NCI-H128 (cell line): ENCODE results near the gene CEACAM19.
"Not testable (repeated sequence)": the region's sequence is repeated elsewhere in the genome, so short reads cannot be mapped to it uniquely, and the experiment has no call there.

Source experiments
- DNase-seq: peaks from one replicate; lab custom pipeline; 2025; ENCODE audit not compliant: unreplicated experiment; lab: John Stamatoyannopoulos, UW

Gene CEACAM19

DNA sequence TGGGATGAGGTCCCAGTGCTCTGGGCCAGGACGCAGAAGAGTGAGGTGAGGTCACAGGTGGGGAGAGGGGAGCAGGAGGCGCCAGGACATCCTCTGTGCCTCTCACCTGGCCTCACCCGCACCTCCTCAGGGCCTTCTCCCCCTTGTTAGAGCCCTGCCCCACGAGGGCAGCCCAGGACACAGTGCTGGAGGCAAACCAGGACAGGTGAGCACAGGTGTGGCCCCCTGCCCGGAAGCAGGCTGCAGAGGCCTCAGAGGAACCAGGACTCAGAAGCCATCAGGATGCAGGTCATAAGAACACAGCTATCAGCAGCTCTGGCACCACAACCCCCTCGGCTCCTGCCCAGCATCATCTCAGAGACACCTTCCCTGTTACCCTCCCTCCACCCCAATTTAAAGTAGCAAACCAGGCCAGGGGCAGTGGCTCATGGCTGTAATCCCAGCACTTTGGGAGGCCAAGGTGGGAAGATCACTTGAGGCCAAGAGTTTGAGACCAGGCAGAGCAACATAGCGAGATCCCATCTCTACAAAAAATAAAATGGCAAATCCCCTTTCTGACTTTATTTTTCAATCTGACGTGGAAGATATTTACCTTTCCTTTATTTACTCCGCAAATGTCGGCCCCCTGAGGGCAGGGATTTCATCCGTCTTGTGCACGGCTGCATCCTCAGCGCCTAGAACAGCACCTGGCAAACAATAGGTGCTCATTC, 27.4 kb downstream of the CEACAM19 start, which contains the start of gene CEACAM16:
Gene CEACAM16, plus strand, starts transcription at position 660 of the 710 bp plus-strand sequence. CDS start 2,306 bp downstream, outside the sequence.
- no peak for DNase-seq

DNA sequence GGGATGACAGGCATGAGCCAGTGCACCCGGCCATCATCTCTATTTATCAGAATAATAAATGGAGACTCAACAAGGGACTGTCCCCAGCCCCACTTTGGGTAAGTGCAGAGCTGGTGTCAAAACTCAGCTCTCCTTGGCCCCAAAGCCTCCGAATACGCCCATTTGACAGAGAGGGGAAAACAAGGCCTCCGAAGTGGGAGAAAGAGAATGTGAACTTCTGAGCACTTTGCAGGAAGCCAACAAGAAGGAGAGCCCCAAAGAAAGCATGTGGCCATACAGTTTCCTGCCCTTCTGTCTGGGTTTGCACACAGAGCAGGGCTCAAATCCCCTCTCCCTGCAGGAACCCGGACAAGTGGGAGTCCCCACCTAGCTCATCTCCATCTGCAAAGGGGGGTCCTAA, 29.3 kb downstream of the CEACAM19 start:
- DNase-seq: no peak

DNA sequence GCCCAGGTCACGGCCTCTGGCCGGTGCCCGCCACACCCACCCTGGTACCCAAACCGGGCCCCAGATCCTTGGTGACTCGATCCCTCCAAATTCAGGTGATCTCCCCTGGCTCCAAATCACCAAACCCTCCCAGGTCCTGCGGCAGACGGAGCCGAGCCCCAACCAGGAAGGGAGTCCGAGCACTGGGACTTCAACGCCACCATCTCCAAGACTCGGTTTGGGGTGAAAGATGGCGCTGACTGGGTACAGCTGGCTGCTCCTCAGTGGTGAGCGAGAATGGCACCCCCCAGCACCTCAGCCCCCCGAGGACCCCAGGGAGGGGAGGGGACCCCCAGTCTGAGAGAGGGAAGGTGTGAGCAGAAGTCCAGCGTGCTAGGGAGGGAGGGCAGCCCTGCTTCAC, 29.9 kb downstream of the CEACAM19 start:
- no peak for DNase-seq

DNA sequence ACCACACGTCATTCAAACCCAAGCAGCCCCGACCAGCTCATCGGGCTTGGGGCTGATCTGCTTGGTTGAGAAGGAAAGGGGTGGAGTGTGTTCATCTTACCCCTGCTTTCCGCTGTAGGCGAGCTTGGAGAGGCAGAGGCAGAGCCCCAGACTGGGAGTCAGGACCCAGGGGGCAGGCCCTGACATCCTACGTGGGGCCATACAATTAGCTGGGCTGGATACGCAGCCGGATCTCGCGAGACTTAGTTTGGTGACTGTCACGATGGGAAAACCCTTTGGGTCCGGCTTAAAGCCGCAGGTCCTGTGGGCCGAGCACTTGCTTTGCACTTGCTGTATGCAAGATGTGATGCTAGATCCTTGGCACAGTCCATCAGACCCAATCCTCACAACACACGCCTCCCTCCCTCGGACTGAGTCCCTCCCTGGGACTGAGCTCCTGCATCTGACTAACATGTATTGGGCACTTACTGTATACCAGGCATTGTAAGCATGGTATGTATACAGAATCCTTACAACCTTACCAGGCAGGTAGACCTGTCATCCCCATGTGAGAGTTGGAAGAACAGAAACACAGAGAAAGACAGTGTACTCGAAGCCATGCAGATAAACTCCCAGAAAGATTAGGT, 31.4 kb downstream of the CEACAM19 start:
- no peak for DNase-seq

DNA sequence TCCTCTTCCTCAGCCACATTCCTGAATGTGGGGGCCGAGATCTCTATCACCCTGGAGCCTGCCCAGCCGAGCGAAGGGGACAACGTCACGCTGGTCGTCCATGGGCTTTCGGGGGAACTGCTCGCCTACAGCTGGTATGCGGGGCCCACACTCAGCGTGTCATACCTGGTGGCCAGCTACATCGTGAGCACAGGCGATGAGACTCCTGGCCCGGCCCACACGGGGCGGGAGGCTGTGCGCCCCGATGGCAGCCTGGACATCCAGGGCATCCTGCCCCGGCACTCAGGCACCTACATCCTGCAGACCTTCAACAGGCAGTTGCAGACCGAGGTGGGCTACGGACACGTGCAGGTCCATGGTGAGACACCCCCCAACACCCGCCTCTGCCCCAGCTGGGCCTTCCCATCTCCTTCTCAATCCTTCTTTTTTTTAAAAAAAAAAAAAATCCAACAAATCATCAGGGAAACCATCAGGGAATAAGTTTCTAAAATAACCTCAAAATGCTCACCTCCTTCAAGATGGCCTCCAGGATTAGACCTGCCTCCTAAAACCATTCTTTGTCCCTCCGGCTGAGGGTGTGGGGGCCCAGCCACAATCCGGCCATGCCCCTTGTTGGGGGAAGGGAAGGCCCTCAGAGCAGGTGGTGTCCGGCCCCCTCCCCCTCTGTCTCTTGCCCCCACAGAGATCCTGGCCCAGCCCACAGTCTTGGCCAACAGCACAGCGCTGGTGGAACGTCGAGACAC, 32.2 kb downstream of the CEACAM19 start:
- DNase-seq: no peak

DNA sequence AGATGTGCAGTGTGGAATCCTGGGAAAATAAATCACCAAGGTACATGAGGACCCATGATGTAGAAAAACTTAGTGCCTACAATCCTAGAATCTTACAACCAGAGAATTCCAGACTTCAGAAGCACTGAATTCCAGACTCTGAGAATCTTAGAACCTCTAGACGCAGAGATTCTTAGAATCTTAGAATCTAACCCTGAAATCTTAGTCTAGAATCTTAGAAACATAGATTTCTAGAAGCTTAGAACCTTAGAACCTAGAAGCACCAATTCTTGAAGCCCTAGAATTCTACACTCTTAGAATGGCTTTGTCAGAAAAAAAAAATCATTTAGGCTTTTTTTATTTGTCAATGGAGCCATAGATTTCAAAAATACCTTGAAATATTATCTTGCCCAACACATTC, 33.7 kb downstream of the CEACAM19 start:
- no peak for DNase-seq

DNA sequence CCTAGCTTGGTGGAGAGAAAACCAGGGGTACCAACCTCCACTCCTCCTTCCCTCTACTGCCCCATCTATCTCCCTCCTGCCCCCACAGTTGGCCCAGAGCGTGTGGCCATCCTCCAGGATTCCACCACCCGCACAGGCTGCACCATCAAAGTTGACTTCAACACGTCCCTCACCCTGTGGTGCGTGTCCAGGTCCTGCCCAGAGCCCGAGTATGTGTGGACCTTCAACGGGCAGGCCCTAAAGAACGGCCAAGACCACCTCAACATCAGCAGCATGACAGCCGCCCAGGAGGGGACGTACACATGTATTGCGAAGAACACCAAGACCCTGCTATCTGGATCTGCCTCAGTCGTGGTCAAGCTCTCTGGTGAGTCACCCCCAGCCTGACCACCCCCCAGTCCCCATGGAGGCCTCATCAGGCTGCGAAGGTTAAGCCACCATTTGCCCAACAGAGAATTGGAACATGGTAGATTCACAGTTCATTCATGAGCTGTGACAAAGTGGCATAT, 34.3 kb downstream of the CEACAM19 start:
- no peak for DNase-seq

DNA sequence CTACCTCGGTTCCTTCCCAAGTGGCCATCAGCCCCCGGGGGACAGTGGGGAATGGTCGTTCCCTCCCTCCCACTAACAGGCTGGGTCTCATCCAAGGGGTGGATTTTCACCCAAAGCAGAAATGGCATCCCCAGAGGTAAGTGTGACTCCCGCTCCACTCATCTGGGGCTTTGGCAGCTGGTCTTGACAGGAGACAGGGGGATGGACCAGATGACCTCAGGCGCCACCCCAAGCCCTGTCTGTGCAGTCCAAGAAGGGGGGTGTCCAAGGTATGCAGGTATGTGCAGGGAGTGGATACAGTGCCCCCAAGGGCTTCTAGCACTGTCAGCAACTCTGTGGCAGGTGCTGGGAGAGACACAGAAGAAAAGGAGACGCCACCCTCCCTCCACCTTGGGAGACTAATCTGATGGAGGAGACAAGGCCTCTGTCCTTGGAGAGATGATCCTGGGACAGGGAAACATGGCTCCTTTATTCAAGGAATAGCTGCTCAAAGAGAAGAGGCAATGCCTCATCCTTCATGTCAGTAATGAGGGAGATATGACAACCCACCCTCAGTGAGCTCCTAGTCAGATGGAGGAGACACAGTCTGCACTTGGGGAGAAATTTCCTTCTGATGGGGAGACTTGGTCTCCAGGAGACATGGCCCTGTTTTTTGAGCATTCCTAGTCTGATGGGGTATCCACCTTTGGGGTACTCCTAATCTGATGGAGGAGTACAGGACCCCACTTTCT, 35.4 kb downstream of the CEACAM19 start:
- no peak for DNase-seq

DNA sequence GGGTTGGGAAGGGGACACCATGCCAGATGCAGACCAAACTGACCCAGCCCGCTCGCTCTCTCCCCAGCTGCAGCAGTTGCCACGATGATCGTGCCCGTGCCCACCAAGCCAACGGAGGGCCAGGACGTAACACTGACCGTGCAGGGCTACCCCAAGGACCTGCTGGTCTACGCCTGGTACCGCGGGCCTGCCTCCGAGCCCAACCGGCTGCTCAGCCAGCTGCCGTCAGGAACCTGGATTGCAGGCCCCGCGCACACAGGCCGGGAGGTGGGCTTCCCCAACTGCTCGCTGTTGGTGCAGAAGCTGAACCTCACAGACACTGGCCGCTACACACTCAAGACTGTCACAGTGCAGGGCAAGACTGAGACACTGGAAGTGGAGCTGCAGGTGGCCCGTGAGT, 36.5 kb downstream of the CEACAM19 start:
- DNase-seq: no peak

DNA sequence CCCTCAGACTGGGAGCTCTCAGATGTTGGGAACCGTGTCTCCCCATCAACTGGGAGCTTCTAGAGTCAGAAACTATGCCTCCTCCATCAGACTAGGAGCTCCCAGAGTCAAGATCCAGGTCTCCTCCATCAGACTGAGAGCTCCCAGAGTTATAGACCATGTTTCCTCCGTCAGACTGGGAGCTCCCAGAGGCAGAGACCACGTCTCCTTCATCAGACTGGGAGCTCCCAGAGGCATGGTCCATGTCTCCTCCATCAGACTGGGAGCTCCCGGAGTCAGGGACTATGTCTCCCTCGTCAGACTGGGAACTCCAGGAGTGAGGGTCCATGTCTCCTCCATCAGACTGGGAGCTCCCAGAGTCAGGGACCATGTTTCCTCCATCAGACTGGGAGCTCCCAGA, 37.7 kb downstream of the CEACAM19 start:
- no peak for DNase-seq

DNA sequence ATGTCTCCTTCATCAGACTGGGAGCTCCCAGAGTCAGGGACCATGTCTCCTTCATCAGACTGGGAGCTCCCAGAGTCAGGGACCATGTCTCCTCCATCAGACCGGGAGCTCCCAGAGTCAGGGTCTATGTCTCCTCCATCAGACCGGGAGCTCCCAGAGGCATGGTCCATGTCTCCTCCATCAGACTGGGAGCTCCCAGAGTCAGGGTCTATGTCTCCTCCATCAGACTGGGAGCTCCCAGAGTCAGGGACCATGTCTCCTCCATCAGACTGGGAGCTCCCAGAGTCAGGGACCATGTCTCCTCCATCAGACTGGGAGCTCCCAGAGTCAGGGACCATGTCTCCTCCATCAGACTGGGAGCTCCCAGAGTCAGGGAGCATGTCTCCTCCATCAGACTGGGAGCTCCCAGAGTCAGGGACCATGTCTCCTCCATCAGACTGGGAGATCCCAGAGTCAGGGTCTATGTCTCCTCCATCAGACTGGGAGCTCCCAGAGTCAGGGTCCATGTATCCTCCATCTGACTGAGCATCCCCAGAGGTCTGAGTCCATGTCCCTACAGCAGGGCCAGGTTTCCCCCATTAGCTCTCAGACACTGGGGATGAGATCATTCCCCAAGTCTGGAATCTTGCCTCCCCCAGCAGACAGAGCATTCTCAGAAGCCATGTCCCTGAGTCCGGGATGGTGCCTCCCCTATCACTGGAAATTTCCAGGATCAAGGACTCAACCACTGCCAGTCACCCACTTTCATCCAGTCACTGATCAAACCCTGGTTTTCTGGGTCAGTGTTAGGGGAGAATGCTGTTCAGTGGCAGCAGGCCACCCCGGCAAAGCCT, 38.4 kb downstream of the CEACAM19 start:
- not testable (repeated sequence) for DNase-seq

DNA sequence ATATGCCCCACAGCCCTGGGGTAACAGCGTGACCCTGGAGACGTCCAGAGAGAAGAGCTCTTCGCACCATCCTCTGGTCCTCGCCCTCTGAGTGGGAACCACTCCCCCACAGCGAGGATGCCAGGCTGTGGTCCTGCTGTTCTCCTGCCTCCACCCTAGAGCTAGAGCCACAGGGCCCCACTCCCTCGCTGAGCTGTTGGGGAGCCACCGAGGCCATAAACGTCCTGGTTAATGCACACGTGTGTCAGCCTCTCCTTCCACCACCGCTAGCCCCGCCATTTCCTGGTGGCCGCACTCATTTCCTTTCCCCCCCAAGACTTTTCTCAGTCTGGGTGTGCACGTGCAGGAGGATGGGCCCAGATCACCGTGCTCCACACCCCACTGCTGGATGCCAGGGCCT, 39.2 kb downstream of the CEACAM19 start:
- no peak for DNase-seq

DNA sequence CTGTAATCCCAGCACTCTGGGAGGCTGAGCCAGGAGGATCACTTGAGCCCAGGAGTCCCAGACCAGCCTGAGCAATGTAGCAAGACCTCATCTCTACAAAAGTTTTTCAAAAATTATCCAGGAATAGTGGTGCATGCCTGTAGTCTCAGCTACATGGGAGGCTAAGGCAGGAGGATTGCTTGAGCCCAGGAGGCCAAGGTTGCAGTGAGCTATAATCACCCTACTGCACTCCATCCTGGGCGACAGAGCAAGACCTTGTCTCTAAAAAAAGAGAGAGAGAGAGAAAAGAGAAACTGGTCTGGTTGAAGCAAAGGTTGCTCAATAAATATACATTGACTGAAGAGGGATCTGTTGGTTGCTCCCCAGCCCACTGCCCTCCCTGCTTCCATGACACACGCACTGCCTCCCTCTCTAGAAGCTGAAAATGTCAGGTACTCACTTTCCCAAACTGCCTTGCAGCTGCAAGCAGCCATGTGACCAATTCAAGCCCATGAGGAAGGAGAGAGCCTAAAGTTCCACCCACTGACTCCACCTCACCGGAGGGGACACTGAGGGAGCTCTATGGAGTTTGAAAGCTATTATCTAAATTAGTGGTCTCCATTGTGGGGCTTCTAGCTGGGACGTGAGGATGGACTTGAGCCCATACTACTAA, 41.7 kb downstream of the CEACAM19 start:
- DNase-seq: no peak

DNA sequence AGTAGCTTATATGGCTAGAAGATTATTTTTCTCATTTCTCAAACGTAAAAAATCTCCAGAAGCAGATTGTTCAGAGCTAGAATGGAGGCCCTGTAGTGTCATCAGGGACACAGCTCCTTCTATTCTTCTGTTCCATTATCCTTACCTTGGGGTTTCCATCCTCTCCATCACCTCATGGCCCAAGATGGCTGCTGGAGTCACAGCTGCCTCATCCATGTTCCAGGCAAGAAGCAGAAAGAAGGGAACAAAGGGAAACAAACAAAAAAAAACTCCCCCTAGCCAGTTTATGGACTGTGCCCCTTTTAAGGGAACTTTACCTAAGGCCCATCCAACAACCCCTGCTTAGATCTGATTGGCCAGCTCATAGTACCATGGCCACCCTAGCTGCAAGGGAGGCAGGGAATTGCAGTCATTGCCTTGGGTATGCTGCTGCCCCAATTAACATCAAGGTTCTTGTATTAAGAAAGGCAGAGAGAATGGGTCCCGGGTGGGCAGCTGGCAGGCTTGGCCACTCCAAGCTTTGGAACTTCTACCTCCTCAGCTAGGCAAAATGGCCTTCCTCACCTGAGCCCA, 43.4 kb downstream of the CEACAM19 start:
- no peak for DNase-seq

DNA sequence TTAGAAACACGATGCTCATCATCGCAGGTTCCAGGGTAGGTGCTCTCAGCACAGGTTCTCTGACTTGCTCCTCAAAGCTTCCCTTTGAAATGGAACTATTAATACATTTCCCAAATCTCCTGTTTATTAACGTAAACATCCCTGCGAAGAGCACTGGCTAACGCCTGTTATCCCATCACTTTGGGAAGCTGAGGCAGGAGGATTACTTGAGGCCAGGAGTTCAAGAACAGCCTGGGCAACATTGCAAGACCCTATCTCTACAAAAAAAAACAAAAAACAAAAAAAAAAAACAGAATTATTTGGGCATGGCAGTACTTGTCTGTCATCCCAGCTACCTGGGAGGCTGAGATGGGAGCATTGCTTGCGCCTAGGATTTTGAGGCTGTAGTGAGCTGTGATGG, 46.3 kb downstream of the CEACAM19 start:
- DNase-seq: no peak

DNA sequence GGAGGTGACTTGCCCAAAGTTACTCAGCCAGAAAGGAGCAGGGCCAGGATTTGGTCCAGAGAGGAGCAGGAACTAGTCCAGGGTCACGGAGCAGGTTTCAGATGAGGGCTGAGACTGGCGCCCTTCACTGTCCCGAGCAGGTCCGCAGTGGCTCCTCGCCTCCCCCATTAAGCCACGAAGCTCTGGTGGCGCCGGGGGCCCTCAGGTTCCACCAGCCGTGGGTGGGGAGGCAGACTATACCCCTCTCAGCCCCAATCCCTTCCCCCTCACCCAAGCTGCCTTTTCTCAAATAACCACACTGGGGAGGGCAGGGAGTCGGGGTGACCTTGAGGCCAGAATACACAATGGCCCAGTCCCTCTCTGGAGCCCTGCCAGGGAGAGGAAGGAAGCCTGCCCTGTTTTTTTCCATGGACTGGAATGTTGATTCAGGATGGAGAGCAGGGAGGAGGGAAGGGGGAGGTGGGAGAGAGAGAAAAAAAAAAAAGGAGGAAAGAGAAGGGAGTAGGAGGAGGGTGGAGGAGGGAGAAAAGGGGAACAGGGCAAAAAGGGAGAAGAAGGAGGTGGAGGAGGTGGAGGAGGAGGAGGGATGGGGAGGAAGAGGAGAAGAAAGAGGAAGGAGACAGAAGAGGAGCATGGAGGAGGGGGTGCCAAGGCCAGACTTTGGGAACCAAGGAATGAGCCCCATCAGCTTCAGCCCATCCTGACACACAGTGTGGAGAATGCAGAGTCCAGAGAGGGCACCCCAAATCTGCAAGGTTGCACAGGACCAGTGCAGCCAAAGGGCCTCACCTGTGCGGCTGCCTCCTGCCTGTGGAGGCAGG, 47.4 kb downstream of the CEACAM19 start:
- DNase-seq: no peak

DNA sequence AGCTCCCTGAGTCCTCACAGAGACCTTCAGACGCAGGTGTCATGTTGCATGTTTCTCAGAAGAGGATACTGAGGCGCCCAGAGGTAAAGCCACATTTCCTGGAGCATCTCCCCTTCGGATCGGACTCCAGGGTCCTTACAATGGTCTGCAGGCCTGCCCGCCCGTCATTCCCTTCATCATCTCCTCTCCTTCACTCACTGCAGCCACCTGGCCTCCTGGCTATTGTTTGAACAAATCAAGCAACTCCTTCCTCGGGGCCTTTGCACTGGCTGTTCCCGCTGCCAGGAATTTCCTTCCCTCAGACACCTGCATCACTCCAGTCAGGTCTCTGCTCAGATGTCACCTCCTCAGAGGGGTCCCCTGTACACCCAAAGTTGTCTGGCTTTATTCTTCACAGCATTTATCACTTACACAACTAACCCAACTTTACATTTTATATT, 48.0 kb downstream of the CEACAM19 start:
- no peak for DNase-seq

DNA sequence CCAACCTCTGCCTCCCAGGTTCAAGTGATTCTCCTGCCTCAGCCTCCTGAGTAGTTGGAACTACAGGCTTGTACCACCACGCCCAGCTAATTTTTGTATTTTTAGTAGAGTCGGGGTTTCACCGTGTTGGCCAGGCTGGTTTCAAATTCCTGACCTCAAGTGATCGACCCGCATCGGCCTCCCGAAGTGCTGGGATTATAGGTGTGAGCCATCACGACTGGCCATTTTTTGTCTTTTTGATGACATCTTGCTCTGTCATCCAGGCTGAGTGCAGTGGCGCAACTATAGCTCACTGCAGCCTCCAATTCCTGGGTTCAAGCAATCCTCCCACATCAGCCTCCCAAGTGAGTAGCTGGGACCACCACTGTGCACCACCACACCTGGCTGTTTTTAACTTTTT, 49.1 kb downstream of the CEACAM19 start:
- DNase-seq: not testable (repeated sequence)

DNA sequence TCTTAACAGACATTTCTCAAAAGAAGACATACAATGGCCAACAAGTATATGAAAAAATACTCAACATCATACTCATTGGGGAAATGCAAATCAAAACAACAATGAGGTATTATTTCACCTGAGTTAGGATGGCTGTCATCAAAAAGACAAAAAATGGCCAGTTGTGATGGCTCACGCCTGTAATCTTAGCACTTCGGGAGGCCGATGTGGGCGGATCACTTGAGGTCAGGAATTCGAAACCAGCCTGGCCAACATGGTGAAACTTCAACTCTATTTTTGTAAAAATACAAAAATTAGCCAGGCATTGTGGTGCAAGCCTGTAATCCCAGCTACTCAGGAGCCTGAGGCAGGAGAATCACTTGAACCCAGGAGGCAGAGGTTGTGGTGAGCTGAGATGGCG, 49.7 kb downstream of the CEACAM19 start:
- no peak for DNase-seq
